Measurements from ENCODE around the gene RBFOX2. TPM values are rescaled to one million over a fixed set of nuclear protein-coding genes. Genes with fewer than 3 reads are reported as not detected.

RBFOX2 gene
- total and polyA plus RNA-seq, 2 experiments from 2014 or later: 88.8 to 131 TPM

GRCh38 chr22:35958334-35958733, 70.3 kb downstream of the RBFOX2 start:
- no peak for ATAC-seq
- no peak overlapping the region; the same call in 1 of the 2 replicates for H3K27ac Mint-ChIP-seq
- 0 out of 2 replicates have a peak, but pooled peaks cover 2% of the 10 kb centered on the region for H4K20me1 ChIP-seq (replicated peaks; ENCODE audit: insufficient read depth)

GRCh38 chr22:35957589-35957988, 71.0 kb downstream of the RBFOX2 start:
- no peak overlapping the region for H3K27ac Mint-ChIP-seq
- H3K27me3 ChIP-seq (ENCODE audit: insufficient read depth): no peaks in the 10 kb centered on the region
- H3K36me3 Mint-ChIP-seq (ENCODE audit: low read depth): no peaks in the 10 kb centered on the region
- H3K9me3 Mint-ChIP-seq: no peaks in the 10 kb centered on the region
- H3K79me2 ChIP-seq (replicated peaks; ENCODE audit: insufficient read depth): peaks cover 82% of the 10 kb centered on the region
- no peak overlapping the region for H2AFZ ChIP-seq
- 0 out of 2 replicates have a peak, but pooled peaks cover 2% of the 10 kb centered on the region for H4K20me1 ChIP-seq (replicated peaks; ENCODE audit: insufficient read depth)
- H3K27ac ChIP-seq (ENCODE audit: low read depth): no peak overlapping the region
- no peaks in the 10 kb centered on the region for H3F3A ChIP-seq (replicated peaks; ENCODE audit: low read depth)
- H3K27me3 Mint-ChIP-seq (ENCODE audit: insufficient read depth, low read depth, poor library complexity): peaks cover 2% of the 10 kb centered on the region
- peaks cover 45% of the 10 kb centered on the region for H3K4me1 Mint-ChIP-seq
- TF ChIP-seq STAT1 (IDR thresholded peaks at IDR 0.05; ENCODE audit: unreplicated experiment): no peak
- no peak for TF ChIP-seq EZH2phosphoT487 (IDR thresholded peaks at IDR 0.05; ENCODE audit: unreplicated experiment)
- no peak for TF ChIP-seq CREB1 (CRISPR knock-in tag; IDR thresholded peaks at IDR 0.05; ENCODE audit: low read depth)
- no peak overlapping the region for H3K4me3 Mint-ChIP-seq
- H3K9me2 ChIP-seq (ENCODE audit: insufficient read depth): no peaks in the 10 kb centered on the region
- DNase-seq (ENCODE audit: low spot score) (no peak), ATAC-seq (no peak)
- H3K4me3 ChIP-seq: no peak overlapping the region
- peaks cover 36% of the 10 kb centered on the region for H3K4me1 ChIP-seq (ENCODE audit: insufficient read depth)
- no peak overlapping the region for H3K4me2 ChIP-seq
- no peaks in the 10 kb centered on the region for H3K36me3 ChIP-seq (ENCODE audit: insufficient read depth)

More at GRCh38 chr22:35958334-35958733, 70.3 kb downstream of the RBFOX2 start:
- H3K4me1 ChIP-seq (ENCODE audit: insufficient read depth): peaks cover 37% of the 10 kb centered on the region
- no peak overlapping the region for H3K4me3 ChIP-seq
- H3K9me2 ChIP-seq (ENCODE audit: insufficient read depth): no peaks in the 10 kb centered on the region
- peaks cover 89% of the 10 kb centered on the region for H3K79me2 ChIP-seq (replicated peaks; ENCODE audit: insufficient read depth)
- H3K27me3 ChIP-seq (ENCODE audit: insufficient read depth): no peaks in the 10 kb centered on the region
- H3K27ac ChIP-seq (ENCODE audit: low read depth): no peak overlapping the region
- Mint-ChIP-seq H3K27me3 (ENCODE audit: insufficient read depth, low read depth, poor library complexity) (peaks cover 2% of the 10 kb centered on the region), H3K36me3 (ENCODE audit: low read depth) (no peaks in the 10 kb centered on the region), H3K4me3 (no peak overlapping the region), H3K9me3 (no peaks in the 10 kb centered on the region), H3K4me1 (peaks cover 50% of the 10 kb centered on the region)
- no peak for TF ChIP-seq JUNB (IDR thresholded peaks at IDR 0.05; ENCODE audit: unreplicated experiment)
- TF ChIP-seq CTCF (conservative IDR thresholded peaks at IDR 0.05; ENCODE audit: low read depth in 2 of 2): no peak
- no peaks in the 10 kb centered on the region for H3F3A ChIP-seq (replicated peaks; ENCODE audit: low read depth)
- H3K4me2 ChIP-seq: no peak overlapping the region
- DNase-seq (ENCODE audit: low spot score): no peak
- H2AFZ ChIP-seq: no peak overlapping the region
- H3K36me3 ChIP-seq (ENCODE audit: insufficient read depth): no peaks in the 10 kb centered on the region

GRCh38 chr22:35956850-35957249, 71.8 kb downstream of the RBFOX2 start:
- Mint-ChIP-seq H3K4me3 (no peak overlapping the region), H3K4me1 (peaks cover 38% of the 10 kb centered on the region), H3K36me3 (ENCODE audit: low read depth) (no peaks in the 10 kb centered on the region), H3K27me3 (ENCODE audit: insufficient read depth, low read depth, poor library complexity) (peaks cover 2% of the 10 kb centered on the region), H3K9me3 (no peaks in the 10 kb centered on the region), H3K27ac (no peak overlapping the region)
- H3K9me2 ChIP-seq (ENCODE audit: insufficient read depth): no peaks in the 10 kb centered on the region
- DNase-seq (ENCODE audit: low spot score) (no peak), ATAC-seq (no peak)
- H3K4me3 ChIP-seq: no peak overlapping the region
- no peak overlapping the region for H2AFZ ChIP-seq
- H3F3A ChIP-seq (replicated peaks; ENCODE audit: low read depth): no peaks in the 10 kb centered on the region
- H3K27me3 ChIP-seq (ENCODE audit: insufficient read depth): no peaks in the 10 kb centered on the region
- peaks cover 28% of the 10 kb centered on the region for H3K4me1 ChIP-seq (ENCODE audit: insufficient read depth)
- peaks cover 75% of the 10 kb centered on the region for H3K79me2 ChIP-seq (replicated peaks; ENCODE audit: insufficient read depth)
- no peak overlapping the region for H3K4me2 ChIP-seq
- H3K36me3 ChIP-seq (ENCODE audit: insufficient read depth): no peaks in the 10 kb centered on the region
- no peak overlapping the region for H3K27ac ChIP-seq (ENCODE audit: low read depth)
- 0 out of 2 replicates have a peak, but pooled peaks cover 2% of the 10 kb centered on the region for H4K20me1 ChIP-seq (replicated peaks; ENCODE audit: insufficient read depth)
- TF ChIP-seq CREB1 (CRISPR knock-in tag; IDR thresholded peaks at IDR 0.05; ENCODE audit: low read depth) (no peak), NANOG (IDR thresholded peaks at IDR 0.05; ENCODE audit: borderline replicate concordance) (no peak), REST (IDR thresholded peaks at IDR 0.05; ENCODE audit: unreplicated experiment) (no peak)

All from GM23338 (cell line).